ENCODE results near the gene HIPK2.
"Not testable (repeated sequence)": the region's sequence is repeated elsewhere in the genome, so short reads cannot be mapped to it uniquely, and the experiment has no call there.

The HIPK2 gene

DNA sequence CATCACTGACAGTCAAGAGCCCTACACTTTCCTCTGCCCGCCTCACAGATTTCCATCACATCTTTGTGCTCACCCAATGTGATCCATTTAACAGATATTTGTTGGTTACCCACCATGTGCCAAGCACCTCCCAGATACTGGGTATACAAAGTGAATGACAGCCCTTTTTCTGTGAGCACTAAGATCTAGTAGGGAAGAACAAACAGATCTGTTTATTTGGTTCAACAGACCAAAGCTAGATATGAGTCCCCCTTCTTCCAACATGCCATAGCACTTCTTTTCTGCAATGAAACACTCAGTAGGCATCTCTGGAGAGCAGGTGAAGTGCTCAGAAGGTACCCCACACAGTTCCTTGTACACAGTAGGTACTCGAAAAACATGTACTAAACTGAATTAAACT is 101.4 kb downstream of the HIPK2 start:
- DNase-seq (ENCODE audit: low read depth): no peak
- no peaks in the 10 kb centered on the region for H3K9me3 ChIP-seq (ENCODE audit: control insufficient read depth, low read length)
- peaks cover 26% of the 10 kb centered on the region for H3K36me3 ChIP-seq (ENCODE audit: control insufficient read depth, insufficient read depth, low read length, severe bottlenecking)
- no peak overlapping the region for H3K9ac ChIP-seq (ENCODE audit: low read length)
- H3K4me3 ChIP-seq (ENCODE audit: low read length): no peak overlapping the region
- H3K4me1 ChIP-seq (ENCODE audit: control insufficient read depth, insufficient read depth, low read length): peaks cover 24% of the 10 kb centered on the region
- no peaks in the 10 kb centered on the region for H3K27me3 ChIP-seq (replicated peaks; ENCODE audit: control insufficient read depth, insufficient read depth, low read length)

DNA sequence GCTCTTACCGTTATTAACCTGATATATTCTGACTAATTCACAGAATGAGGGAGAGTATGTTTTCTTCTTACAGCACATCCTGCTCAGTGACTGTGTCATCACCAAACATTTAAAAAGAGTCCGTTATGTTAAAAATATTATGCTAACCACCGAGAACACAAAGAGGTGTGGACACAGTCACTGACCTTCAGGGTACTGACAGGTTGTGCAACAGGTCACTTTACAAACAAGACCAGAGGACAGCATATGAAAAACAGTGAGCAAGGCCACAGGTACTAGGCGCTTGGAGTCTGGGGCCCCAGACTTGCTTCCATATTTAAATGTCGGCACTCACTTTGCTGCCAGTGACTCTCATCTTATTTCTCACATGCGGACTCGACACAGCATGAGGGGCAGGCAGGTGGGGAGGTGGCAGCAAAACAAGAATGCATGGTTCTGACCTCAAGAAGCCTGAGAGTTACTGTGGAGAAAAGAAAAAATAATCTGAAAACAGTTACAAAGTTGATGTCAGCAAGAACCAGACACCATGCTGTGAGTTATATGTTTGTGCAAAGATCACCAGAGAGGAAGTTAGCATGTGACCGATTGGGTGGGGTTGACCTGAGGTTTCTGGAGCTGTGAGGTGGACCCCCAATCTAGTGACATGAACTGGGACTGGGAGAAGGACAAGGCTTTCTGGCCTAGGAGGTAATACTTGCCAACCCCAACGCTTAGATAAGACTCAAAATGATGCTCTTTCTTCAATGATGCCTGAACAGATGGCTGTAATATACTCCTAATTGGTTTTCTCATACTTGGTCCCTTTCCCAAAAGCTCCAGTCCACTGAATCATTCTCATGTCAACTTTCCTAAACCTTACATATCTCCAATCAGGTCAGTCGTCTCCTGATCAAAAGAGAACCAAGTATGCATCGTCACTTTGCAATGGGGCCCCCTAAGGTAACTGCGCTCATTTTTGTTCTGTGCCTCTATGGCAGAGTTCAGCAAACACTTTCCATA is 102.4 kb downstream of the HIPK2 start:
- Histone ChIP-seq H3K27me3 (replicated peaks; ENCODE audit: control insufficient read depth, insufficient read depth, low read length) (no peaks in the 10 kb centered on the region), H3K9me3 (ENCODE audit: control insufficient read depth, low read length) (no peaks in the 10 kb centered on the region), H3K9ac (ENCODE audit: low read length) (no peak overlapping the region), H3K4me1 (ENCODE audit: control insufficient read depth, insufficient read depth, low read length) (peaks cover 14% of the 10 kb centered on the region), H3K36me3 (ENCODE audit: control insufficient read depth, insufficient read depth, low read length, severe bottlenecking) (peaks cover 26% of the 10 kb centered on the region), H3K4me3 (ENCODE audit: low read length) (no peak overlapping the region)
- peak; percentile 51 for DNase-seq (ENCODE audit: low read depth)

DNA sequence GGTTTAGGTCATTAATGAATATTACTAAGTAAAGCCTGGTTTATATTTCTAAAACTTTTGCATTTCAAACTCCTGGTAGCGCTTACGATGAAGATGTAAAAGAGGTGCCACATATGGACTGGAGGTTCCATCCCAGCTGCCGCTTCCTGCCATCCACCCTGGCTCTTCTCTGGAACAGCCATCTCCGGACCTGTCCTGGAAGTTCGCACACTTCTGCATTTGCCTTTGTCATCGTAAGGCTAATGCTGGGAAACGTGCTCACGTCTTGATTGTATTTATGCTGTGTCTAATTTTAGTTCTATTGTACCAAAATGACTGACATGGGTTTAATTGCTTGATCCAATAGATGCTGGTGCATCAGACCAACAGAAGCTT is 103.1 kb downstream of the HIPK2 start:
- Histone ChIP-seq H3K27me3 (replicated peaks; ENCODE audit: control insufficient read depth, insufficient read depth, low read length) (no peaks in the 10 kb centered on the region), H3K9me3 (ENCODE audit: control insufficient read depth, low read length) (no peaks in the 10 kb centered on the region), H3K4me1 (ENCODE audit: control insufficient read depth, insufficient read depth, low read length) (peaks cover 7% of the 10 kb centered on the region), H3K36me3 (ENCODE audit: control insufficient read depth, insufficient read depth, low read length, severe bottlenecking) (peaks cover 26% of the 10 kb centered on the region), H3K9ac (ENCODE audit: low read length) (no peak overlapping the region), H3K4me3 (ENCODE audit: low read length) (no peak overlapping the region)
- no peak for DNase-seq (ENCODE audit: low read depth)

DNA sequence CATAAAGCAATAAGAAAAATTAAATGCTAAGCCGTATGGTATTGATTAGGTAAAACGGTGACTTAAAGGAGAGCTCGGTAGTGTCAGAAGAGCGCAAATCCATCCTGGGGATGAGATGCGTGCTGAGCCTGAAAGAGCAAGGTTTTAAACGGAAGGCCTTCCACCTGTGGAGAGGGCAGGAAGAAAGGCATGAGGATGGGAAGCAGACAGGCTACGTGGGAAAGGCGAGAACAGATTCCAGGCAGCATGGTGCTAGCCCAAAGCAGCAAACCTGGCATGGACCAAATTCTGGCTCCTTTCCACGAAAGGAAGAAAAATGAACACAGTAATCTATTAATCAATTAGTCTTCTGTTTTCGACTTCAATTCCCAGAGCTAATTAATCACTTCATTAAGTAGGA is 103.5 kb downstream of the HIPK2 start:
- Histone ChIP-seq H3K4me3 (ENCODE audit: low read length) (no peak overlapping the region), H3K9me3 (ENCODE audit: control insufficient read depth, low read length) (no peaks in the 10 kb centered on the region), H3K27me3 (replicated peaks; ENCODE audit: control insufficient read depth, insufficient read depth, low read length) (no peaks in the 10 kb centered on the region), H3K36me3 (ENCODE audit: control insufficient read depth, insufficient read depth, low read length, severe bottlenecking) (peaks cover 26% of the 10 kb centered on the region), H3K4me1 (ENCODE audit: control insufficient read depth, insufficient read depth, low read length) (peaks cover 3% of the 10 kb centered on the region), H3K9ac (ENCODE audit: low read length) (no peak overlapping the region)
- no peak for DNase-seq (ENCODE audit: low read depth)

DNA sequence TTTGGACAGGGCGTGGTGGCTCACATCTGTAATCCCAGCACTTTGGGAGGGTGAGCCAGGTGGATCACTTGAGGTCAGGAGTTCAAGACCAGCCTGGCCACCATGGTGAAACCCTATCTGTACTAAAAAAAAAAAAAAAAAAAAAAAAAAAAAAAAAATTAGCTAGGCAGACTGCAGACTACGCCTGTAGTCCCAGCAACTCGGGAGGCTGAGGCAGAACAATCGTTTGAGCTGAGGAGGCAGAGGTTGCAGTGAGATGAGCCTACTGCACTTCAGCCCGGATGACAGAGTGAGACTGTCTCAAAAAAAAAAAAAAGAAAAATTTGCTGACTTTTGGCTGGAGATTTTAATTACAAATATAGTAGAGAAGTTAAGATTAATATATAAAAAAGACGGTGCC is 104.0 kb downstream of the HIPK2 start:
- no peaks in the 10 kb centered on the region for H3K27me3 ChIP-seq (replicated peaks; ENCODE audit: control insufficient read depth, insufficient read depth, low read length)
- H3K36me3 ChIP-seq (ENCODE audit: control insufficient read depth, insufficient read depth, low read length, severe bottlenecking): peaks cover 26% of the 10 kb centered on the region
- no peak overlapping the region for H3K4me3 ChIP-seq (ENCODE audit: low read length)
- H3K9ac ChIP-seq (ENCODE audit: low read length): no peak overlapping the region
- DNase-seq (ENCODE audit: low read depth): no peak
- no peaks in the 10 kb centered on the region for H3K9me3 ChIP-seq (ENCODE audit: control insufficient read depth, low read length)
- no peaks in the 10 kb centered on the region for H3K4me1 ChIP-seq (ENCODE audit: control insufficient read depth, insufficient read depth, low read length)

DNA sequence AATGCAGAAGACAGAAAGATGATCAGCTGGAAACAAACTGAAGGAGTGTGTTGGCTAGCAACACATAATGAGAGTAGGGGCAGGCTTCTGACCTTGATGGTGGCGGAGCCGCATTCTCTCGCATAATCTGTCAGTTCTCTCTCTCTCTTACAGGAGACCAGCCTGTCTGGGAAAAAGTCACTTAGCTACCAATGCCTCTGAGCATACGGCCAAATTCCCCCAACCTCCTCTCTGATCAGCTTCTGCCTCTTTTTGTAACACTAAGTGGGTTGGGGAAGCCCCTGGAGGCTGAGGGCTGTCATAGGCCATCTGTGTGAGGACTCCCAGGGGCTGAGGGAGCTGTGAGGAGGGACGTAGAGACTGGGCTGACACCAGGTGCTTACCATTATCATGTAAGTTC is 104.6 kb downstream of the HIPK2 start:
- no peak overlapping the region for H3K4me3 ChIP-seq (ENCODE audit: low read length)
- no peaks in the 10 kb centered on the region for H3K4me1 ChIP-seq (ENCODE audit: control insufficient read depth, insufficient read depth, low read length)
- H3K9ac ChIP-seq (ENCODE audit: low read length): no peak overlapping the region
- DNase-seq (ENCODE audit: low read depth): no peak
- H3K36me3 ChIP-seq (ENCODE audit: control insufficient read depth, insufficient read depth, low read length, severe bottlenecking): peaks cover 26% of the 10 kb centered on the region
- no peaks in the 10 kb centered on the region for H3K27me3 ChIP-seq (replicated peaks; ENCODE audit: control insufficient read depth, insufficient read depth, low read length)
- H3K9me3 ChIP-seq (ENCODE audit: control insufficient read depth, low read length): no peaks in the 10 kb centered on the region

DNA sequence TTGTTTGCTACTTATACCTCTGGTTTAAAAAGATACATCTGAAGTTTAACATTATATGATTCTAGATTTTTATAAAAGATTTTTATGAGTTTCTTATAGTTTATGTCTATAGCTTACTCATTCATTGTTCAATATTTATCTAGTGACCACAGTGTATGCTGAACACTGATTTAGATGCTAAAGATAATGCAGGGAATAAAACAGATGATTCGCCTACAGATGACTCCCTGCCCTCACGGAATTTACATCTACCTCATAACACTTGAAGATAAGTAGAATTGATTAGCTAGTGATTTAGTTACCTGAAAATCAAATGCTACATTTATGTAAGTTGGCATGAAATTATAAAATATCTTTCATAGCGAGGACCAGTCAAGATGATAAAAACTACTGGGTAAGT is 105.8 kb downstream of the HIPK2 start:
- no peak for DNase-seq (ENCODE audit: low read depth)
- Histone ChIP-seq H3K4me1 (ENCODE audit: control insufficient read depth, insufficient read depth, low read length) (peaks cover 6% of the 10 kb centered on the region), H3K4me3 (ENCODE audit: low read length) (no peak overlapping the region), H3K27me3 (replicated peaks; ENCODE audit: control insufficient read depth, insufficient read depth, low read length) (no peaks in the 10 kb centered on the region), H3K9me3 (ENCODE audit: control insufficient read depth, low read length) (no peaks in the 10 kb centered on the region), H3K9ac (ENCODE audit: low read length) (no peak overlapping the region), H3K36me3 (ENCODE audit: control insufficient read depth, insufficient read depth, low read length, severe bottlenecking) (peaks cover 26% of the 10 kb centered on the region)

DNA sequence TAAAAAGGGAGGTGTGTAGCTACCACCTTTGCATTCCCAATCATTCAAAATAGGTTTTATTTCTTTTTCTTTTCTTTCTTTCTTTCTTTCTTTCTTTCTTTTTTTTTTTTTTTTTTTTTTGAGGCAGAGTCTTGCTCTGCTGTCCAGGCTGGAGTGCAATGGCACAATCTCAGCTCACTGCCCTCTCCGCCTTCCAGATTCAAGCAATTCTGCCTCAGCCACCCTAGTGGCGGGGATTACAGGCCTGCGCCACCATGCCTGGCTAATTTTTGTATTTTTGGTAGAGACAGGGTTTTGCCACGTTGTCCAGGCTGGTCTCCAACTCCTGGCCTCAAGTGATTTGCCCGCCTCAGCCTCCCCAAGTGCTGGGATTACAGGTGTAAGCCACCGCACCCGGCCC is 107.1 kb downstream of the HIPK2 start:
- not testable (repeated sequence) for H3K4me3 ChIP-seq (ENCODE audit: low read length); H3K4me1 ChIP-seq (ENCODE audit: control insufficient read depth, insufficient read depth, low read length); DNase-seq (ENCODE audit: low read depth); H3K9me3 ChIP-seq (ENCODE audit: control insufficient read depth, low read length); H3K27me3 ChIP-seq (replicated peaks; ENCODE audit: control insufficient read depth, insufficient read depth, low read length); H3K9ac ChIP-seq (ENCODE audit: low read length)
- H3K36me3 ChIP-seq (ENCODE audit: control insufficient read depth, insufficient read depth, low read length, severe bottlenecking): peaks cover 22% of the 10 kb centered on the region

DNA sequence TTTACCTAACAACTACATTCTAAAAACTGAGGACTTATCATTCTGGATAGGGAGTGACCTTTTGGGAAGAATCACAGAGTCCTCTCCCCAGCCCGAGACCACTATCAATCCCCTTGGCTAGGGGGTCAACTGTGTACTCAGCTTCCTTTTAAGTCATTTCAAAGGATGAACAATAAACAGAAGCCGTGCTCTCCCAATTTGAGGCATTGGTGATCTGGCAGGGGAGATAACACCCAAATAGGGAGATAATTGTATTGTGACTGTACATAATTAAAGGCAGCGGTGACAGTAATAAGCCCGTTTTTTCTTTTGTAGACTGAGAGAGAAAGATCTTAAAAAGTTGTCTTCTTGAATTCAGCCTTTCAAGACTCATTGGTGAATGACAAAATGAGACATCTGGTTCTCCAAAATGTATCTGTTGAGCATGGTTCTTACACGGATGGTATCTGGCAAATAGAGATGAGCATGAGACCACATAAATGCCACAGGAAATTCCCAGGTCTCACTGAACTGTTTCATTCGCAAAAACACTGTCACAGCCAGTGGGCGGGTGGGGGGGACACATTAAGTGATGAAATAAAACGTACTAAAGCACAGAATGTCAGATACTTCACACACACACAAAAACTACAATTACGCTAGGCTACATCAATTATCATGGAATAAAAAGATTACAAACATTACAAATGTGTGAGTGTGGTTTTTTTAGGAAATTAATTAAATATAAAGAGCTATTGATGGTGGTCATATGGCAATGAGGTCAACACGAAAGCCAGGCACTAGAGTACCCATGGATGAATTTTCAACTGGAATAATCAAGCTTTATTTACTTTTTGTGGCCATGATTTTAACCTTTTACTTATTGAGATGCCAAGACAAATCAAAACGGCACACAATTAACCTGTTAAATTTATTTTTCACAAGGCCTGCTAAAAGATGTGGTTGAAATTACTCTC is 108.4 kb downstream of the HIPK2 start:
- peaks cover 13% of the 10 kb centered on the region for H3K36me3 ChIP-seq (ENCODE audit: control insufficient read depth, insufficient read depth, low read length, severe bottlenecking)
- DNase-seq (ENCODE audit: low read depth): no peak
- H3K27me3 ChIP-seq (replicated peaks; ENCODE audit: control insufficient read depth, insufficient read depth, low read length): no peaks in the 10 kb centered on the region
- no peak overlapping the region for H3K9ac ChIP-seq (ENCODE audit: low read length)
- H3K4me3 ChIP-seq (ENCODE audit: low read length): no peak overlapping the region
- H3K9me3 ChIP-seq (ENCODE audit: control insufficient read depth, low read length): no peaks in the 10 kb centered on the region
- H3K4me1 ChIP-seq (ENCODE audit: control insufficient read depth, insufficient read depth, low read length): peaks cover 6% of the 10 kb centered on the region

DNA sequence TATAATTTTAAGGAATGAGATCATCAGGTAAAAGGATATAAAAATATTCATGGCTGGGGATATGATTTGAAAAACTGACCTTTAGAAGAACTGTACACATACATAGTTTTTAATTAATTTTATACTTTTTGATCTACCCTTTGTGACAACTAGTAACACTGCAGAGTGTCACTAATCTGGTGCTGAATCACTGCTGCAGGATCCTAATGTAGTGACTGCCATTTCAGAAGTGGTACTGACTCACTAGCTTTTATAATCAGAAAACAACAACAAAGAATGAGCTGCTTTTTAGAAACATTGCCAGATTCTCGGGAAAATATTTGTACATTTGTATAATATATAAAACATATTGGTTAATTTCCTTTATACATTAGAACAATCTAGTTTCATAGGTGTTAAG is 110.4 kb downstream of the HIPK2 start:
- Histone ChIP-seq H3K36me3 (ENCODE audit: control insufficient read depth, insufficient read depth, low read length, severe bottlenecking) (no peaks in the 10 kb centered on the region), H3K27me3 (replicated peaks; ENCODE audit: control insufficient read depth, insufficient read depth, low read length) (no peaks in the 10 kb centered on the region), H3K9ac (ENCODE audit: low read length) (no peak overlapping the region), H3K4me1 (ENCODE audit: control insufficient read depth, insufficient read depth, low read length) (peaks cover 16% of the 10 kb centered on the region), H3K9me3 (ENCODE audit: control insufficient read depth, low read length) (no peaks in the 10 kb centered on the region), H3K4me3 (ENCODE audit: low read length) (no peak overlapping the region)
- peak; percentile 15 for DNase-seq (ENCODE audit: low read depth)

DNA sequence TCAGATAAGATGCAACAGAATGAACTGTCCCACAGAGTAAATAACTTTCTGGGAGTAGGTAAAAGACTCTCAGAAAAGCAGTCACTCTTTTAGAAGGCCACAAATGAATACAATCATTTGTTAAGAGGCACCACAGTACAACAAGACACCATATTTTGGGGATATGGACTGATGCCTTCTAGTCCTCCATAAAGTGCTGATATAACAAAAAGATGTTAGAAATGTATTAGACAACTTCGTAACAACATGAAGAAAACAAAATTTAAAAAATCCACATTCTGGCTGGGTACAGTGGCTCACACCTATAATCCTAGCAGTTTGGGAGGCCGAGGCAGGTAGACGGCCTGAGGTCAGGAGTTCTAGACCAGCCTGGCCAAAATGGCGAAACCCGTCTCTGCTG is 111.3 kb downstream of the HIPK2 start:
- Histone ChIP-seq H3K27me3 (replicated peaks; ENCODE audit: control insufficient read depth, insufficient read depth, low read length) (no peaks in the 10 kb centered on the region), H3K9me3 (ENCODE audit: control insufficient read depth, low read length) (no peaks in the 10 kb centered on the region), H3K4me1 (ENCODE audit: control insufficient read depth, insufficient read depth, low read length) (peaks cover 16% of the 10 kb centered on the region), H3K36me3 (ENCODE audit: control insufficient read depth, insufficient read depth, low read length, severe bottlenecking) (no peaks in the 10 kb centered on the region), H3K4me3 (ENCODE audit: low read length) (no peak overlapping the region), H3K9ac (ENCODE audit: low read length) (no peak overlapping the region)
- no peak for DNase-seq (ENCODE audit: low read depth)
